GM23338 (cell line): ENCODE data around the gene METAP1D.

Source experiments
- CREB1 ChIP-seq: fragments of 250-450 bp; sonication (Bioruptor Pico); IDR thresholded peaks from 2 replicates; pipeline ENCODE4 v1.5.0; 2020; ENCODE audit warnings: low read depth, mild to moderate bottlenecking, moderate library complexity
- EZH2 ChIP-seq: fragments of 200-600 bp; sonication (generic); IDR thresholded peaks from one replicate; pipeline ENCODE4 v1.8.0; 2017; ENCODE audit warnings: antibody characterized with exemption, mild to moderate bottlenecking, low read depth; ENCODE audit not compliant: unreplicated experiment
- TF ChIP-seq, protein P1 (sequence below), 2 experiments: fragments of 200-600 bp in 1 of 2; sonication (generic) in 1 of 2; conservative IDR thresholded peaks; 2 replicates each; pipeline versions ENCODE4 v1.5.1 to v1.6.1; 2016 to 2017; ENCODE audit warnings: antibody characterized with exemption in 2 of 2, low read depth in 2 of 2, mild to moderate bottlenecking in 2 of 2, moderate library complexity in 1 of 2

DNA sequence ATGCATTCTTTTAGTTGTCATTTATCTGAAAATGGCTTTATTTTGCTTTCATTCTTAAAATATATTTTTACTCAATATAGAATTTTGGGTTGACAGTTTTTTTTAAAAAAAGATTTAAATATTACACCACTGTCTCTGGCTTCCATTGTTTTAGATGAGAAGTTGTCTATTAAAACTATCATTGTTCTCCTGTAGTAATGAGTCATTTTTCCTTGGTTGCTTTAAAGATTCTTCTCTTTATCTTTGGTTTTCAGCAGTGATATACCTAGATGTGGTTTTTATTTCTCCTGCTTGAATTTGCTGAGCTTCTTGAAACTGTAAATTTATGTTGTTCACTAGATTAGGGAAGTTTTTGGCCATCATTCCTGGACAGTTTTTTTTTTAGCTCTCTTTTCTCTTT, 129.7 kb downstream of the METAP1D start:
- TF ChIP-seq, protein P1, sequence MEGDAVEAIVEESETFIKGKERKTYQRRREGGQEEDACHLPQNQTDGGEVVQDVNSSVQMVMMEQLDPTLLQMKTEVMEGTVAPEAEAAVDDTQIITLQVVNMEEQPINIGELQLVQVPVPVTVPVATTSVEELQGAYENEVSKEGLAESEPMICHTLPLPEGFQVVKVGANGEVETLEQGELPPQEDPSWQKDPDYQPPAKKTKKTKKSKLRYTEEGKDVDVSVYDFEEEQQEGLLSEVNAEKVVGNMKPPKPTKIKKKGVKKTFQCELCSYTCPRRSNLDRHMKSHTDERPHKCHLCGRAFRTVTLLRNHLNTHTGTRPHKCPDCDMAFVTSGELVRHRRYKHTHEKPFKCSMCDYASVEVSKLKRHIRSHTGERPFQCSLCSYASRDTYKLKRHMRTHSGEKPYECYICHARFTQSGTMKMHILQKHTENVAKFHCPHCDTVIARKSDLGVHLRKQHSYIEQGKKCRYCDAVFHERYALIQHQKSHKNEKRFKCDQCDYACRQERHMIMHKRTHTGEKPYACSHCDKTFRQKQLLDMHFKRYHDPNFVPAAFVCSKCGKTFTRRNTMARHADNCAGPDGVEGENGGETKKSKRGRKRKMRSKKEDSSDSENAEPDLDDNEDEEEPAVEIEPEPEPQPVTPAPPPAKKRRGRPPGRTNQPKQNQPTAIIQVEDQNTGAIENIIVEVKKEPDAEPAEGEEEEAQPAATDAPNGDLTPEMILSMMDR (conservative IDR thresholded peaks at IDR 0.05; ENCODE audit: low read depth in 2 of 2) = no peak
- TF ChIP-seq EZH2 (no peak), CREB1 (no peak)
